MM.1S (cell line): Measurements from ENCODE around the gene POMT2.

Experiments
- EZH2 ChIP-seq: fragments of 300-600 bp; sonication (generic); optimal IDR thresholded peaks from 2 replicates; pipeline ENCODE3; 2017; ENCODE audit warnings: low read depth, mild to moderate bottlenecking, antibody characterized with exemption, low read length, mixed read lengths
- TF ChIP-seq, protein P1 (sequence below): fragments of 300-600 bp; sonication (generic); IDR thresholded peaks from 2 replicates; pipeline ENCODE4 v1.5.1; 2016; ENCODE audit warnings: antibody characterized with exemption, low read length, mixed read lengths

DNA sequence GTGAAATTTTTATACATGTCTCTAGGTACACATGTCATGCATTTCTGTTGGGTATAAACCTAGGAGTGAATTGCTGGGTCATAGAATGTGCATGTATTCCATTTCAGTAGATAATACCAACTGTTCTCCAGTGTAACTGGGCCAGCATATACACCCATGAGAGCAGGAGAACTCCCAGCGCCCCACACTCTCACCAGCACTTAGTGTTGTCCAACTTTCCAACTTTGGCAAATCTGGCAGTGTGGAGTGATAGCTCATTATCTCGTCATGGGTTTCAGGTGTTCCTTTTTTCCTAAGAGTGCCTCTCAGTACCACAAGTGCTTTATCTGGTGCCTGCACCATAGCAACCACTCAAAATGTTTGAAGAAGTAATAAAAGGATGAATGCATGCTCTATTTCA is 89.8 kb downstream of the POMT2 start:
- TF ChIP-seq, protein P1, sequence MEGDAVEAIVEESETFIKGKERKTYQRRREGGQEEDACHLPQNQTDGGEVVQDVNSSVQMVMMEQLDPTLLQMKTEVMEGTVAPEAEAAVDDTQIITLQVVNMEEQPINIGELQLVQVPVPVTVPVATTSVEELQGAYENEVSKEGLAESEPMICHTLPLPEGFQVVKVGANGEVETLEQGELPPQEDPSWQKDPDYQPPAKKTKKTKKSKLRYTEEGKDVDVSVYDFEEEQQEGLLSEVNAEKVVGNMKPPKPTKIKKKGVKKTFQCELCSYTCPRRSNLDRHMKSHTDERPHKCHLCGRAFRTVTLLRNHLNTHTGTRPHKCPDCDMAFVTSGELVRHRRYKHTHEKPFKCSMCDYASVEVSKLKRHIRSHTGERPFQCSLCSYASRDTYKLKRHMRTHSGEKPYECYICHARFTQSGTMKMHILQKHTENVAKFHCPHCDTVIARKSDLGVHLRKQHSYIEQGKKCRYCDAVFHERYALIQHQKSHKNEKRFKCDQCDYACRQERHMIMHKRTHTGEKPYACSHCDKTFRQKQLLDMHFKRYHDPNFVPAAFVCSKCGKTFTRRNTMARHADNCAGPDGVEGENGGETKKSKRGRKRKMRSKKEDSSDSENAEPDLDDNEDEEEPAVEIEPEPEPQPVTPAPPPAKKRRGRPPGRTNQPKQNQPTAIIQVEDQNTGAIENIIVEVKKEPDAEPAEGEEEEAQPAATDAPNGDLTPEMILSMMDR, result no peak
- TF ChIP-seq EZH2, result no peak
